Measurements from ENCODE around the gene AKNAD1.

AKNAD1 gene

GRCh38 chr1:108862017-108862610 lies 5.2 kb upstream of the AKNAD1 start:
- Histone ChIP-seq H3K4me1 (ENCODE audit: low read length) (no peaks in the 10 kb centered on the region), H2AFZ (ENCODE audit: low read length) (no peak overlapping the region), H3F3A (ENCODE audit: insufficient read depth, low read length) (no peaks in the 10 kb centered on the region), H3K79me2 (ENCODE audit: low read length) (no peaks in the 10 kb centered on the region), H3K36me3 (replicated peaks; ENCODE audit: insufficient read depth, low read length) (no peaks in the 10 kb centered on the region), H3K4me2 (ENCODE audit: low read depth, low read length) (no peak overlapping the region), H3K27me3 (replicated peaks; ENCODE audit: insufficient read depth, low read length) (no peaks in the 10 kb centered on the region), H3K9ac (ENCODE audit: low read length) (no peak overlapping the region), H3K9me2 (replicated peaks; ENCODE audit: insufficient read depth, low read length) (no peaks in the 10 kb centered on the region), H3K27ac (ENCODE audit: low read length) (no peak overlapping the region), H3K9me3 (replicated peaks; ENCODE audit: insufficient read depth, low read length) (no peaks in the 10 kb centered on the region), H4K20me1 (ENCODE audit: insufficient read depth, low read length) (no peaks in the 10 kb centered on the region), H3K4me3 (ENCODE audit: low read length) (no peak overlapping the region)
- no peak for DNase-seq
- TF ChIP-seq CTCF (IDR thresholded peaks at IDR 0.05; ENCODE audit: low read length) (no peak), EZH2 (optimal IDR thresholded peaks at IDR 0.05; ENCODE audit: low read depth, low read length) (no peak), EZH2phosphoT487 (IDR thresholded peaks at IDR 0.05; ENCODE audit: low read length) (no peak)

- H3K9ac ChIP-seq (ENCODE audit: low read length) = no peak overlapping the region
- no peaks in the 10 kb centered on the region for H3K9me3 ChIP-seq (replicated peaks; ENCODE audit: insufficient read depth, low read length)
- H3K27me3 ChIP-seq (replicated peaks; ENCODE audit: insufficient read depth, low read length) = no peaks in the 10 kb centered on the region
- no peak for TF ChIP-seq CTCF (IDR thresholded peaks at IDR 0.05; ENCODE audit: low read length)
- no peaks in the 10 kb centered on the region for H4K20me1 ChIP-seq (ENCODE audit: insufficient read depth, low read length)
- no peak overlapping the region for H3K4me2 ChIP-seq (ENCODE audit: low read depth, low read length)
- no peaks in the 10 kb centered on the region for H3F3A ChIP-seq (ENCODE audit: insufficient read depth, low read length)
- no peak overlapping the region for H3K27ac ChIP-seq (ENCODE audit: low read length)
- no peaks in the 10 kb centered on the region for H3K4me1 ChIP-seq (ENCODE audit: low read length)
- no peak overlapping the region for H3K4me3 ChIP-seq (ENCODE audit: low read length)
- no peak overlapping the region for H2AFZ ChIP-seq (ENCODE audit: low read length)
- H3K36me3 ChIP-seq (replicated peaks; ENCODE audit: insufficient read depth, low read length) = no peaks in the 10 kb centered on the region
- H3K79me2 ChIP-seq (ENCODE audit: low read length) = no peaks in the 10 kb centered on the region
- no peak for DNase-seq
- H3K9me2 ChIP-seq (replicated peaks; ENCODE audit: insufficient read depth, low read length) = no peaks in the 10 kb centered on the region
Measured at GRCh38 chr1:108861566-108861965, 4.7 kb upstream of the AKNAD1 start.

- Histone ChIP-seq H3K9me3 (replicated peaks; ENCODE audit: insufficient read depth, low read length) (no peaks in the 10 kb centered on the region), H3K36me3 (replicated peaks; ENCODE audit: insufficient read depth, low read length) (no peaks in the 10 kb centered on the region), H3K27me3 (replicated peaks; ENCODE audit: insufficient read depth, low read length) (no peaks in the 10 kb centered on the region), H3K9me2 (replicated peaks; ENCODE audit: insufficient read depth, low read length) (no peaks in the 10 kb centered on the region), H2AFZ (ENCODE audit: low read length) (no peak overlapping the region), H3K4me3 (ENCODE audit: low read length) (no peak overlapping the region), H3K9ac (ENCODE audit: low read length) (no peak overlapping the region), H4K20me1 (ENCODE audit: insufficient read depth, low read length) (no peaks in the 10 kb centered on the region), H3K4me2 (ENCODE audit: low read depth, low read length) (no peak overlapping the region), H3F3A (ENCODE audit: insufficient read depth, low read length) (no peaks in the 10 kb centered on the region), H3K79me2 (ENCODE audit: low read length) (no peaks in the 10 kb centered on the region), H3K4me1 (ENCODE audit: low read length) (no peaks in the 10 kb centered on the region), H3K27ac (ENCODE audit: low read length) (no peak overlapping the region)
- TF ChIP-seq EZH2phosphoT487 (IDR thresholded peaks at IDR 0.05; ENCODE audit: low read length) = no peak
- TF ChIP-seq EZH2 (optimal IDR thresholded peaks at IDR 0.05; ENCODE audit: low read depth, low read length) = no peak
- no peak for TF ChIP-seq CTCF (IDR thresholded peaks at IDR 0.05; ENCODE audit: low read length)
- DNase-seq = no peak
Measured at GRCh38 chr1:108860190-108860907, 3.5 kb upstream of the AKNAD1 start.
